K562 (cell line): ENCODE results near the gene PDE8A. TPM values are rescaled to one million over a fixed set of nuclear protein-coding genes. Genes with fewer than 3 reads are reported as not detected.

ENCODE experiments used
- C11orf30 ChIP-seq: fragments of 450-650 bp; IDR thresholded peaks from 2 replicates; pipeline ENCODE4 v1.6.1; 2016; ENCODE audit warnings: low read depth, mild to moderate bottlenecking
- CHCHD3 ChIP-seq: fragments of 250-450 bp; sonication (Bioruptor Pico); IDR thresholded peaks from 2 replicates; pipeline ENCODE4 v2.1.2; 2022; ENCODE audit warnings: mild to moderate bottlenecking
- HDAC3 ChIP-seq: fragments of 450-650 bp; IDR thresholded peaks from 2 replicates; pipeline ENCODE4 v1.6.1; 2018; ENCODE audit warnings: borderline replicate concordance, mild to moderate bottlenecking, moderate library complexity; ENCODE audit not compliant: partially characterized antibody
- HSF4 ChIP-seq: fragments of 250-450 bp; sonication (Bioruptor Pico); IDR thresholded peaks from 2 replicates; pipeline ENCODE4 v2.1.2; 2022; ENCODE audit warnings: mild to moderate bottlenecking, moderate library complexity, borderline replicate concordance
- MAZ ChIP-seq, 2 experiments: fragments of 450-650 bp in 1 of 2; sonication (generic) in 1 of 2; formaldehyde crosslinking; IDR thresholded peaks in 1 of 2; conservative IDR thresholded peaks in 1 of 2; 2 replicates each; pipeline versions ENCODE4 v1.4.0 to v1.5.0; 2020; ENCODE audit warnings: mild to moderate bottlenecking in 1 of 2, missing genetic modification reagents in 1 of 2
- MEIS2 ChIP-seq: fragments of 450-650 bp; IDR thresholded peaks from 2 replicates; pipeline ENCODE4 v1.6.1; 2014; ENCODE audit warnings: mild to moderate bottlenecking; ENCODE audit not compliant: partially characterized antibody
- POLR2B ChIP-seq: fragments of 450-650 bp; IDR thresholded peaks from 2 replicates; pipeline ENCODE4 v1.6.1; 2018; ENCODE audit warnings: low read depth; ENCODE audit not compliant: partially characterized antibody
- SAFB ChIP-seq: fragments of 200-400 bp; formaldehyde crosslinking; IDR thresholded peaks from 2 replicates; pipeline ENCODE4 v1.6.1; 2017; ENCODE audit warnings: low read depth, low read length, borderline replicate concordance
- SMAD2 ChIP-seq: fragments of 150-350 bp; IDR thresholded peaks from 2 replicates; pipeline ENCODE4 v1.6.1; 2014; ENCODE audit warnings: low read depth, mild to moderate bottlenecking, low read length
- SMC3 ChIP-seq: conservative IDR thresholded peaks from 2 replicates; pipeline ENCODE4 v1.6.1; 2011; ENCODE audit warnings: low read depth, low read length, improper control_type of control experiment; ENCODE audit not compliant: insufficient read depth
- ZBTB1 ChIP-seq: sonication (generic); formaldehyde crosslinking; IDR thresholded peaks from 2 replicates; pipeline ENCODE4 v1.8.1; 2023; ENCODE audit warnings: missing genetic modification reagents, low read depth, mild to moderate bottlenecking, borderline replicate concordance
- ZNF217 ChIP-seq: sonication (generic); formaldehyde crosslinking; IDR thresholded peaks from 2 replicates; pipeline ENCODE4 v1.8.0; 2022; ENCODE audit warnings: mild to moderate bottlenecking, missing genetic modification reagents
- polyA plus RNA-seq, 8 experiments: library from polyadenylated mRNA; depleted of rRNA in 4 of 8; stranded (reverse) in 5 of 8; unstranded in 3 of 8; fragments of >200 nt; fragmentation: Nextera tagmentation in 2 of 8; fragmentation: Illumina TruSeq in 1 of 8; extraction: Ambion mirVana in 2 of 8; extraction: Trizol in 1 of 8; gene quantifications; 2 replicates each; pipeline versions ENCODE4 v1.2.1 to v1.2.3, GENCODE V29; 2011 to 2014; ENCODE audit warnings: inconsistent platforms in 1 of 8, missing spikeins in 1 of 8
- total RNA-seq, 7 experiments: library from RNA; depleted of rRNA in 6 of 7; stranded (reverse); fragments of >200 nt in 6 of 7; fragmentation: Illumina TruSeq in 2 of 7; extraction: Trizol in 2 of 7; gene quantifications; 2 replicates each; pipeline versions ENCODE4 v1.2.1 to v1.2.3, GENCODE V29; 2011 to 2021; ENCODE audit warnings: low replicate concordance in 1 of 7
- TF ChIP-seq, protein P1 (sequence below): fragments of 450-650 bp; IDR thresholded peaks from 2 replicates; pipeline ENCODE4 v1.6.1; 2016; ENCODE audit warnings: antibody characterized with exemption
- TF ChIP-seq, protein P2 (sequence below): sonication (generic); formaldehyde crosslinking; IDR thresholded peaks from 2 replicates; pipeline ENCODE4 v1.8.1; 2022; ENCODE audit warnings: missing genetic modification reagents
- TF ChIP-seq, protein P3 (sequence below), 3 experiments: IDR thresholded peaks in 2 of 3; conservative IDR thresholded peaks in 1 of 3; 2 replicates each; pipeline ENCODE4 v1.5.1; 2011 to 2012; ENCODE audit warnings: low read length in 3 of 3, mild to moderate bottlenecking in 3 of 3, control low read depth in 2 of 3, improper control_type of control experiment in 1 of 3, inconsistent platforms in 1 of 3, low read depth in 1 of 3, mixed read lengths in 1 of 3, moderate library complexity in 1 of 3; ENCODE audit not compliant: insufficient read depth in 2 of 3
- TF ChIP-seq, protein P4 (sequence below), 2 experiments: IDR thresholded peaks; 2 replicates each; pipeline ENCODE4 v1.6.1; 2011; ENCODE audit warnings: borderline replicate concordance in 1 of 2, control low read depth in 1 of 2, low read depth in 1 of 2, low read length in 1 of 2, mild to moderate bottlenecking in 1 of 2, mixed read lengths in 1 of 2, moderate library complexity in 1 of 2; ENCODE audit not compliant: insufficient read depth in 1 of 2, insufficient read length in 1 of 2, poor library complexity in 1 of 2, severe bottlenecking in 1 of 2; ENCODE audit errors: extremely low read depth in 1 of 2
- TF ChIP-seq, protein P5 (sequence below): fragments of 200-800 bp; sonication (Bioruptor generic); IDR thresholded peaks from 2 replicates; pipeline ENCODE4 v1.6.1; 2017; ENCODE audit warnings: missing genetic modification characterization, missing compliant biosample characterization

The PDE8A gene
- total and polyA plus RNA-seq, 9 of the 15 experiments (the other 6 are each of a cell fraction or from before 2014, with no cell fraction given) = 5.9 to 40.3 (median 19.8) TPM

DNA sequence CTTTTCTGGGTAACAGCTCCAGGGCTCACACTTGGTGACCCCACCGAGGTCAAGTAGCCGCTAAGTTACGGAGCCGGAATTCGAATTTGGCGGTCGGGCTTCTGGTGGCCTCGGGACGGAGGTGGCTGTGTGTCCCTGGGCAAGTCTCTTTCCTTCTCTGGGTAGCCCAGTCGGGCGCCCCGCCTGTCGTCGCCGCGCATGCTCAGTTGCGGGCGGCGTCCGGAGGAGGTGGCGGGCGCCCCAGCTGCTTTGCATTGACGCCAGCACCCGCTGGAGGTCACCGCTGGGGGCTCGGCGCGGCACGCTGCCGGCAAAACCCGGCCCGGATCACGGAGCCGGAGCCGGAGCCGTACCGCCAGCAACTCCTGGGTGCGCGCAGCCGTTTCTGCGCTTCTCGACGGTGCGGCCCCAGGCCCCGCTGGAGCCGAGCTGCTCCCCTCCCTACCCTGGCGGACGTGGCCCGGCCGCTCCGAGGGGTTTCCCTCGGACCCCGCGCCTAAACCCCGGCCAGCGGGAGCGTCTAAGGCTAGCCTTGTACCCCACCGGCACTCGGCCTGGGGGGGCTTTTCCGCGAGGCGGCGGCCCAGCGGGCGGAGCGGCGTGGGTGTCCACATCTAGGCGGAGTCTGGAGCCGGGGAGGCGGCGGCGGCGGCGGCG is 474 bp upstream of the PDE8A start (continued):
- TF ChIP-seq MAZ (CRISPR knock-in tag; conservative IDR thresholded peaks at IDR 0.05 in 1 of 2, IDR thresholded peaks at IDR 0.05 in 1 of 2) (peak; percentile 94), ZNF217 (CRISPR knock-in tag) (no peak), SAFB (peak; percentile 69; the same call in 1 of the 2 replicates), ZBTB1 (CRISPR knock-in tag) (peak; percentile 52; the same call in 1 of the 2 replicates), HSF4 (CRISPR knock-in tag) (no peak), MEIS2 (peak; percentile 76), HDAC3 (peak; percentile 34), CHCHD3 (CRISPR knock-in tag) (no peak), POLR2B (no peak), SMC3 (peak; percentile 17; the same call in 1 of the 2 replicates), C11orf30 (no peak), SMAD2 (no peak)
- TF ChIP-seq, protein P1, sequence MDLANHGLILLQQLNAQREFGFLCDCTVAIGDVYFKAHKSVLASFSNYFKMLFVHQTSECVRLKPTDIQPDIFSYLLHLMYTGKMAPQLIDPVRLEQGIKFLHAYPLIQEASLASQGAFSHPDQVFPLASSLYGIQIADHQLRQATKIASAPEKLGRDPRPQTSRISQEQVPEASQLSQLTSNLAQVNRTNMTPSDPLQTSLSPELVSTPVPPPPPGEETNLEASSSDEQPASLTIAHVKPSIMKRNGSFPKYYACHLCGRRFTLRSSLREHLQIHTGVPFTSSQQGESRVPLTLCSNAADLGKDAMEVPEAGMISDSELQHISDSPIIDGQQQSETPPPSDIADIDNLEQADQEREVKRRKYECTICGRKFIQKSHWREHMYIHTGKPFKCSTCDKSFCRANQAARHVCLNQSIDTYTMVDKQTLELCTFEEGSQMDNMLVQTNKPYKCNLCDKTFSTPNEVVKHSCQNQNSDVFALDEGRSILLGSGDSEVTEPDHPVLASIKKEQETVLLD = 0 out of 2 replicates have a peak, but pooled peaks have one; percentile 40
- TF ChIP-seq, protein P2, sequence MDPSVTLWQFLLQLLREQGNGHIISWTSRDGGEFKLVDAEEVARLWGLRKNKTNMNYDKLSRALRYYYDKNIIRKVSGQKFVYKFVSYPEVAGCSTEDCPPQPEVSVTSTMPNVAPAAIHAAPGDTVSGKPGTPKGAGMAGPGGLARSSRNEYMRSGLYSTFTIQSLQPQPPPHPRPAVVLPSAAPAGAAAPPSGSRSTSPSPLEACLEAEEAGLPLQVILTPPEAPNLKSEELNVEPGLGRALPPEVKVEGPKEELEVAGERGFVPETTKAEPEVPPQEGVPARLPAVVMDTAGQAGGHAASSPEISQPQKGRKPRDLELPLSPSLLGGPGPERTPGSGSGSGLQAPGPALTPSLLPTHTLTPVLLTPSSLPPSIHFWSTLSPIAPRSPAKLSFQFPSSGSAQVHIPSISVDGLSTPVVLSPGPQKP (CRISPR knock-in tag) = no peak
- TF ChIP-seq, protein P3, sequence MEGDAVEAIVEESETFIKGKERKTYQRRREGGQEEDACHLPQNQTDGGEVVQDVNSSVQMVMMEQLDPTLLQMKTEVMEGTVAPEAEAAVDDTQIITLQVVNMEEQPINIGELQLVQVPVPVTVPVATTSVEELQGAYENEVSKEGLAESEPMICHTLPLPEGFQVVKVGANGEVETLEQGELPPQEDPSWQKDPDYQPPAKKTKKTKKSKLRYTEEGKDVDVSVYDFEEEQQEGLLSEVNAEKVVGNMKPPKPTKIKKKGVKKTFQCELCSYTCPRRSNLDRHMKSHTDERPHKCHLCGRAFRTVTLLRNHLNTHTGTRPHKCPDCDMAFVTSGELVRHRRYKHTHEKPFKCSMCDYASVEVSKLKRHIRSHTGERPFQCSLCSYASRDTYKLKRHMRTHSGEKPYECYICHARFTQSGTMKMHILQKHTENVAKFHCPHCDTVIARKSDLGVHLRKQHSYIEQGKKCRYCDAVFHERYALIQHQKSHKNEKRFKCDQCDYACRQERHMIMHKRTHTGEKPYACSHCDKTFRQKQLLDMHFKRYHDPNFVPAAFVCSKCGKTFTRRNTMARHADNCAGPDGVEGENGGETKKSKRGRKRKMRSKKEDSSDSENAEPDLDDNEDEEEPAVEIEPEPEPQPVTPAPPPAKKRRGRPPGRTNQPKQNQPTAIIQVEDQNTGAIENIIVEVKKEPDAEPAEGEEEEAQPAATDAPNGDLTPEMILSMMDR (IDR thresholded peaks at IDR 0.05 in 2 of 3, conservative IDR thresholded peaks at IDR 0.05 in 1 of 3; ENCODE audit: insufficient read depth in 2 of 3, low read depth in 1 of 3, low read length in 3 of 3) = peak; percentile 43 to 66 (median 49); a peak in 4 of 6 replicates
- TF ChIP-seq, protein P4, sequence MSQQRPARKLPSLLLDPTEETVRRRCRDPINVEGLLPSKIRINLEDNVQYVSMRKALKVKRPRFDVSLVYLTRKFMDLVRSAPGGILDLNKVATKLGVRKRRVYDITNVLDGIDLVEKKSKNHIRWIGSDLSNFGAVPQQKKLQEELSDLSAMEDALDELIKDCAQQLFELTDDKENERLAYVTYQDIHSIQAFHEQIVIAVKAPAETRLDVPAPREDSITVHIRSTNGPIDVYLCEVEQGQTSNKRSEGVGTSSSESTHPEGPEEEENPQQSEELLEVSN (IDR thresholded peaks at IDR 0.05; ENCODE audit: borderline replicate concordance in 1 of 2, extremely low read depth in 1 of 2, insufficient read depth in 1 of 2, insufficient read length in 1 of 2, low read depth in 1 of 2, low read length in 1 of 2, poor library complexity in 1 of 2, severe bottlenecking in 1 of 2) = peak; percentile 26 to 78
- TF ChIP-seq, protein P5, sequence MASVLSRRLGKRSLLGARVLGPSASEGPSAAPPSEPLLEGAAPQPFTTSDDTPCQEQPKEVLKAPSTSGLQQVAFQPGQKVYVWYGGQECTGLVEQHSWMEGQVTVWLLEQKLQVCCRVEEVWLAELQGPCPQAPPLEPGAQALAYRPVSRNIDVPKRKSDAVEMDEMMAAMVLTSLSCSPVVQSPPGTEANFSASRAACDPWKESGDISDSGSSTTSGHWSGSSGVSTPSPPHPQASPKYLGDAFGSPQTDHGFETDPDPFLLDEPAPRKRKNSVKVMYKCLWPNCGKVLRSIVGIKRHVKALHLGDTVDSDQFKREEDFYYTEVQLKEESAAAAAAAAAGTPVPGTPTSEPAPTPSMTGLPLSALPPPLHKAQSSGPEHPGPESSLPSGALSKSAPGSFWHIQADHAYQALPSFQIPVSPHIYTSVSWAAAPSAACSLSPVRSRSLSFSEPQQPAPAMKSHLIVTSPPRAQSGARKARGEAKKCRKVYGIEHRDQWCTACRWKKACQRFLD (CRISPR knock-in tag) = no peak; the same call in 1 of the 2 replicates
